HG02938 (cell line): Measurements from ENCODE around the gene MLLT10.
A peak's percentile ranks its signal among the peaks of the same experiment; 100 is the strongest.
"Not testable (repeated sequence)": the region's sequence is repeated elsewhere in the genome, so short reads cannot be mapped to it uniquely, and the experiment has no call there.

Experiments
- ATAC-seq: cut with Tn5 transposase; IDR thresholded peaks from one replicate; pipeline ENCODE4 v1.9.1; 2021; ENCODE audit warnings: mild to moderate bottlenecking, moderate library complexity; ENCODE audit not compliant: unreplicated experiment

Gene MLLT10

GRCh38 chr10:21574514-21574913 lies 40.5 kb downstream of the MLLT10 start:
- not testable (repeated sequence) for ATAC-seq

- no peak for ATAC-seq
These were observed 45.3 kb downstream of the MLLT10 start for GRCh38 chr10:21579291-21579690.

DNA sequence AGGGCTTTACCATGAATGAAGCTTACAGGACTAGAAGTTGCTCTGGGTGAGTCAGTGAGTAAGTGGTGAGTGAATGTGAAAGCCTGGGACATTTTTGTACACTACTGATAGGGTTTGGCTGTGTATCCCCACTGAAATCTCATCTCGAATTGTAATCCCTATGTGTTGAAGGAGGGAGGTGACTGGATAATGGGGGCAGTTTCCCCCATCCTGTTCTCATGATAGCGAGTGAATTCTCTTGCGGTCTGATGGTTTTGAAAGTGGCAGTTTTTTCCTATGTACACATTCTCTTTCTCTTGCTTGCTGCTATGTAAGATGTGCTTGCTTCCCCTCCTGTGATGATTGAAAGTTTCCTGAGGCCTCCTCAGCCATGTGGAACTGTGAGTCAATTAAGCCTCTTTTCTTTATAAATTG lies 47.4 kb downstream of the MLLT10 start:
- peak; percentile 85 for ATAC-seq

- no peak for ATAC-seq
These were observed 51.0 kb downstream of the MLLT10 start for GRCh38 chr10:21584834-21585530.

DNA sequence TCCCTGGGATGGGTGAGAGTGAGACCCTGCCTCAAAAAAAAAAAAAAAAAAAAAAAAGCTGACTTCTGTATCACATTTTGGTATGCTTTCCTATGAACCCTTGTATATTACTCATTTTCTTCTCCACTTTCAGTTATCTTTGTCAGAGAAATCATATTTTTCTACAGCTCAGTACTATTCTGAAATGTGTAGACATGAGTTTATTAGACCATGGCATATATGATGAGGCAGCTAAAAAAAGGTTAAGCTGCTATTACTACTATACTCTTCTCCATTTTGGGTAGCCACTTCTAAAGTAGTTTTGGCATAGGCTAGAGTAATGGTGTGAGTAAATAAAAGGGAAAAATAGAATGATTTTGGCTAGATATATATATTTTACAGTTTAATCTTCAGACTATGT lies 53.4 kb downstream of the MLLT10 start:
- ATAC-seq = no peak

DNA sequence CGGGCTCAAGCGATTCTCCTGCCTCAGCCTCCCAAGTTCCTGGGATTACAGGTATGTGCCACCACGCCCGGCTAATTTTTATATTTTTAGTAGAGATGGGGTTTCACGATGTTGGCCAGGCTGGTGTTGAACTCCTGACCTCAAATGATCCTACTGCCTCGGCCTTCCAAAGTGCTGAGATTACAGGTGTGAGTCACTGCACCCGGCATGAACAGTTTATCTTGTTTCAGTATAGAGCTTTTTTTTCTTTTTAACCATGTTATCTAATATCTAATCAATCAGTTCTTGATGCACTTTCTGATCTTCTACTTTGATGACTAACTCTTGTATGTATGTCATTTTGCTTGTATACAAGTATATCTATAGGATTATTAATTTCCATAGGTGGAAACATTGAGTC lies 54.1 kb downstream of the MLLT10 start:
- not testable (repeated sequence) for ATAC-seq

DNA sequence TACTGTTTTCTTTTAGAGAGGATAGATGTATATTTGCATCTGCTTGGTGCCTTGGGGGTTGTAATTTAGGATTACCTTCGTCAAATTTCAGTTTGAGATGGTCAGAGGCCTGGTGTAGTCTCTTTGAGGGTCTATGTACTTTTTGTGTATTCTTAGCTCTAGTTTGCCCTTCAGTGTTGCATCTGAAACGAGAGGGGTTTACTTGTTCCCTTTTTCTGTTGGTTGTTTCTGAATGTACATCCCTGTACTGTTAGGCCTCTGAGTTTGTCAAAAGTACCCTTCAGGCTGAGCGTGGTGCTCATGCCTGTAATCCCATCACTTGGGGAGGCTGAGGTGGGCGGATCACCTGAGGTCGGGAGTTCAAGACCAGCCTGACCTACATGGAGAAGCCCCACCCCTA lies 60.0 kb downstream of the MLLT10 start:
- no peak for ATAC-seq

DNA sequence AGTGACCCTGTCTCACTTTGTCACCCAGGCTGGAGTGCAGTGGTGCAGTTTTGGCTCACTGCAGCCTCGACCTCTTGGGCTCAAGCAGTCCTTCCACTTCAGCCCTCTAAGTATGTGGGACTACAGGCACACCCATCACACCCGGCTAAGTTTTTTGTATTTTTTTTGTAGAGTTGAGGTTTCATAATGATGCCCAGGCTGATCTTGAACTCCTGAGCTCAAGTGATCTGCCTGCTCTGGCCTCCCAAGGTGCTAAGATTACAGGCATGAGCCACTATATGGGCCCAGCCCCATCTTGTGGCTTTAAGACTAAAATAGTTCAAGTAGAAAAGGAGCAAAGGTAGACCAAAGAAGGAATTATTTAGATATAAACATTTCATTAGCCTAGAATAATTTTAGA lies 65.5 kb downstream of the MLLT10 start:
- ATAC-seq = no peak

DNA sequence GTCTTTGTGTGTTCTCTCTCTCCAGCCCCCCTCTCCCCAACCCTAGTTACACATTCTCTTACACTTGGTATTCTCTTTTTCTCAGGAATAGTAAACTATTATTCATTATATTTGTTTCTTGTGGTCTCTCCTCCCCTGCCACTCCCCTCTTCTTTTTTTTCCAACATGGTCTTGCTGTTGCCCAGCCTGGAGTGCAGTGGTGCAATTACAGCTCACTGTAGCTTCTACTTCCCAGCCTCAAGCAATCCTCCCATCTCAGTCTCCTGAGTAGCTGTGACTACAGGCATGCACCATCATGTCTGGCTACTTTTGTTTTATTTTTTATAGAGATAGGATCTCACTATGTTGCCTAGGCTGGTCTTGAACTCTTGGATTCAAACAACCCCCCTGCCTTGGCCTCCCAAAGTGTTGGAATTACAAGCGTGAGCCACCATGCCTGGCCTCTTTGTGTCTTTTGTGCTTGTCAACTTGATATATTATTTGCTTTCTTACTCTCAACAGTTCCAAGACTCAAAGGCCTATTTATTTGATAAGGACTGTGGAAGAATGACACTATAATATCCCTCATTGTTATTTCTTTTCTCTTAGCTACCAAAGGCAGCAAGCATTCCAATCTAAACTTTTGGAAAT lies 66.9 kb downstream of the MLLT10 start:
- ATAC-seq = no peak

DNA sequence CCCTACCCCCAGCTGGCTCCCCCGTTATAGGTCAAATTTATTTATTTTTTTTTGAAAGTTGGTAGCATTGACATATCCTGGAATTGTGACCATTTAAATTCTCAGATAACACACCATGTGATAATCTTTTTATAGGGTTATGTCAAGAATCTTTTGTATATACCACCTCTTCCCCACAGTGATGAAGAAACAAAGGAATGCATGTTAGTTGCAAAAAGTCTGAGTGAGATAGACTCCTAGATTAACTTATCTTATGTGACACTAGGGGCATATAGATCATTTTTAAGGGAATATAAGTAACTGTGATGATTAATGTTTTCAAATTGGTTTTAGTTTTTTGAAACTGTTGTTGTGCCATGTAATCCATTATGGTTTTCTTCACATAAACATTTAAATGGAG lies 68.3 kb downstream of the MLLT10 start:
- ATAC-seq = no peak

- ATAC-seq = no peak
These were observed 69.7 kb downstream of the MLLT10 start for GRCh38 chr10:21603721-21604120.

- no peak for ATAC-seq
These were observed 70.6 kb downstream of the MLLT10 start for GRCh38 chr10:21604651-21605050.

- ATAC-seq = no peak
These were observed 73.9 kb downstream of the MLLT10 start for GRCh38 chr10:21607907-21608306.

DNA sequence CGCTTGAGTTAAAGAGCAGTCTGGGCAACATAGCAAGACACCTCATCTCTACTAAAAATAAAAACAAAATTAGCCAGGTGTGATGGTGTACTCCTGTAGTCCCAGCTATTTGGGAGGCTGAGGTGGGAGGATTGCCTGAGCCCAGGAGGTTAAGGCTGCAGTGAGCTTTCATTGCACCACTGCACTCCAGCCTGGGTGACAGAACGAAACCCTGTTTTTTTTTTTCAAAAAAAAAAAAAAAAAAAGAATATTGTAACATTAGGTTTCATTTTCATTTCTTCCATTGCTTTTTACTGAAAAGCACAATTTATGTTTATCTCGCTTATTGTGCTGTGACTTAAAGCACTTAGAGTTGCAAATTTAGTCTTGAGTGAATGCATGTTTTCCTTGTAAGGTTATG lies 80.0 kb downstream of the MLLT10 start:
- ATAC-seq = no peak

GRCh38 chr10:21617267-21617666 lies 83.2 kb downstream of the MLLT10 start:
- no peak for ATAC-seq

GRCh38 chr10:21623291-21623690 lies 89.3 kb downstream of the MLLT10 start:
- ATAC-seq = no peak

DNA sequence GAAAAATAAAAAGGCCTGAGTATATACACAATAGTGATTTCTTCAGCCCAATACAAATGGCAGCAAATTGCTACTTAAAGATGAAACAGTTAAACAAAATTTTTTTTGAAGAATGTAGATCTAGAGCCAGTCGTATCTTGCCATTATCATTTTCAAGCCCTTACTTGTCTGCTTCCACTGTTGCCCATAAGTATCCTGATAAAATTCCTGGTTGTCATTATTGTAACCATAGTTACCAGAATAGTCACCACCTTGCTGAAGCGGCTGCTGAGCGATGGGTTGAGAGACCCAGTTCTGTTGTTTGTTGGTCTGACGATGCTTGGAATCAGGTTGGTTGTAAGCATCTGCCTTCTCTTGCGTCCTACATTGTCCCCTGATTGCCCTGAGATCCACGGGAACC lies 90.4 kb downstream of the MLLT10 start:
- not testable (repeated sequence) for ATAC-seq

- no peak for ATAC-seq
These were observed 90.9 kb downstream of the MLLT10 start for GRCh38 chr10:21624951-21625350.

DNA sequence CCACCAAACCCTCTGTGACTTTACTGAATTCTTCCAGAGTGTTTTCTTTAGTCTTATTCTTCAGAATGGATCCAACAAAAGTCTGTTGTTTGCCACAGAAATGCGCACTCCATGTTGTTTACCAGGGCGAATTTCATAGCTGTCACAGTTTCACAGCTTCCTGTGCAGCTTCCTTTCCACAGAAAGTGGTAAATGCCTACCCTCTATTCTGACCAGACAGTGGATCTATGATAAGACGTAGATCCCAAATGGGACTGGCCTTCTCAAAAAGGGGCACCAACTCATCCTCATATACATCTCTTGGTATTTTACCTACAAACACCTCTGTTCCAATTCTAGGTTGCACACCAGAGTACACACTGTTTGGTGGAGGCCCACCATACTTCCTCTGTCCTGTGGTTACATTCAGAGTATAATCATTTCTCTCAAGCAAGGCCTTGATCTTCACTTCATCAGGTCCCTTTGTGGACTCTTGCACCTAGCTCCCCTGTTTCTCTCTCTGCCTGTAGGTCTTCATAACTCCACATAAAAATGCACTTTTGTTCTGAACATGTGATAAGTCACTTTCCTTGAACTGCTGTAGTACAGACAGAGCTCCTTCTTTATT lies 91.7 kb downstream of the MLLT10 start:
- no peak for ATAC-seq

- ATAC-seq = no peak
These were observed 92.6 kb downstream of the MLLT10 start for GRCh38 chr10:21626457-21627161.

DNA sequence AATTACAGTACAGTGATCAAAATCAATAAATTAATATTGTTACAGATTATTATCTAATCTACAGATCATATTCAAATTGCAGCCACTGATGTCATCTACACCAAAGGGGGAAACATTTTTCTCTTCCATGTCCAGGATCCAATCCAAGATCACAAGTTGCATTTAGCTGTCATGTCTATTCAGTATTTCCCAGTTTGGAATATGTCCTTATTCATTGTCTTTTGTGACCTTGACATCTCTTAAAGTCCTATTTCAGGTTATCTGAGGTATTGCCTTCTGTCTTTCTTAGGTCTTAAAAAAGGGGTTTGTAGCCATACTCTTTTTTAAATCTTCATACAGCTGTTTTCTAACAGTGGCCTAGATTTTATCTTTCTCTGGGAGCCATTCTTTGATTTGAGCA lies 93.3 kb downstream of the MLLT10 start:
- ATAC-seq = no peak

DNA sequence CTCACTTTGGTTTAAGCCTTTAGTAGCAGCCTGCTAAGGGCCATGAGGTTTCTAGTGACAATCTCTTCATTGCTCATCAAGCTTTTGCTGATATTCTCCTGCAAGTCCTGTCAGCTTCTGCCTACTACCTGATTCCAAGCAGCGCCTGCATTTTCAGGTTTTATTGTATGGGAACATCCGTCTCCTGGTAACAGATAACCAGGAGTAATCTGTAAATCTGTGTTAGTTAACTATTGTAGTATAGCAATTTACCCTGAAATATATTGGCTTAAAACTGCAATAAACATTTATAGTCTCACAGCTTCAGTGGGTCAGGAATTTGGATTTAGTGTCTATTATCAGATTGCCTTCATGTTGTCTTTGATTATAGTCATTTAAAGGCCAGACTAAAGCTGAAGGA lies 94.0 kb downstream of the MLLT10 start:
- no peak for ATAC-seq
